Measurements from ENCODE around the gene GNG13.
"Not testable (repeated sequence)": the region's sequence is repeated elsewhere in the genome, so short reads cannot be mapped to it uniquely, and the experiment has no call there.

GNG13 gene, protein sequence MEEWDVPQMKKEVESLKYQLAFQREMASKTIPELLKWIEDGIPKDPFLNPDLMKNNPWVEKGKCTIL

GRCh38 chr16:799948-800833, at the start of gene GNG13:
TSS of gene GNG13 (minus strand) at chr16:800734. CDS start at chr16:799077, 1,657 bp downstream.
- DNase-seq (ENCODE audit: low read depth), result no peak

DNA sequence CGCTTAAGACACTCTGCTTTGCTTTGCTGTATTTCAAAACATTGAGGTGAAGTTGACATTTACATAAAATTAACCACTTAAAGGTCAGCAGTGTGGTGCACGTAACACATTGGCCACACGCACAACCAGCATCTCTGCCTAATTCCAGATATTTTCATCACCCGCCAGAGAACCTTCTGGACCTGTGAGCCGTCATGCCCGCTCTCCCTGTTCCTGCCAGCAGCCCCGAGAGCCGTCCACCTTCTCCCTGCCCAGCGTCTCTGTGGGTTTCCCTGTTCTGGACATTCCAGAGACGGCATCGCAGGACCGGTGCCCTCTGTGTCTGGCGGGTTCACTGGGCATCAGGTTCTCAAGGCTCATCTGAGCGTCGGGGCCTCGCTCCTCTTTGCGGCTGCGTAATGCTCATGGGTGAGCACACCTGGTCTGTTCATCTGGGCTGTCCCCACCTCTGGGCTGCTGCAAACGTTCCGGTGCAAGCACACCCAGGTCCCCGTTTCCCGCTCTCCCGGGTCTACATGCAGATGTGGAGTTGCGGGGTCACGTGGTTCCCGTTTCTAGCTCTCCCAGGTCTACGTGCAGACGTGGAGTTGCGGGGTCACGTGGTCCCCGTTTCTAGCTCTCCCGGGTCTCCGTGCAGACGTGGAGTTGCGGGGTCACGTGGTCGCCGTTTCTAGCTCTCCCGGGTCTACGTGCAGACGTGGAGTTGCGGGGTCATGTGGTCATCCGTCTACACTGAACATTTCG, 48.1 kb upstream of the GNG13 start:
- no peak for DNase-seq (ENCODE audit: low read depth)

- no peak for DNase-seq (ENCODE audit: low read depth)
These were observed 47.3 kb upstream of the GNG13 start for GRCh38 chr16:847681-848445.

- no peak for DNase-seq (ENCODE audit: low read depth)
These were observed 46.6 kb upstream of the GNG13 start for GRCh38 chr16:847151-847550.

- no peak for DNase-seq (ENCODE audit: low read depth)
These were observed 44.8 kb upstream of the GNG13 start for GRCh38 chr16:845351-845745.

DNA sequence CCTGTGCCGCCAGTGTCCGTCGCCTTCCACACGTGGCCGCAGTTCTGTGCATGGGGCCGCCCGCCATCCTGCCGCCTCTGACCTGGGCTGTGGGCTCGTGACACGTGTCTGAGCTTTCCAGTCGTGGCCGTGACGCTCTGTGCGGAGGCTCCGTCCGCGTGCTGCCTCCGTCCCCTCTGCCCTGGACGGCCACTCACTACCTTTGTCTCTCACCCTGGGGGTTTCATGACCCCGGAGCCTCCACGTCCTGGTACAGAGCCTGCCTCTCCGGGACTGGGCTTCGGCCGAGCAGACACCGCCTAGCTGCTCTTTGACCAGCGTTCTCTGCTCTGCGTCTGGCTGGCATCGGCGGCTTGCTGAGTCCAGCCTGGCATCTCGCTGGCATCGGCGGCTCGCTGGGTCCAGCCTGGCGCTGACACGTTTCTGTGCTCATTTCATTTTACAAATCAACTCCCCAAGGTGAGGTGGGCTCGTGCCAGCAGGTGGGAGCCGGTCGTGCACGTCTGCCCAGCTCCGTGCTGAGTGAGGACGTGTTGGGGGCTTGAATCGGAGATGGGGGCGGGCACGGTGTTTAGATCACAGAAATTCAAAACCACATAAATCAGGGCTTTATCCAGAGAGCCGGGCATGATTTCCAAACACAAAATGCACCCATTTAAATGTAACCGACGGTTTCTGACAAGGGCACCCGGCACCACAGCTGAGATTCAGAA, 44.3 kb upstream of the GNG13 start:
- DNase-seq (ENCODE audit: low read depth), result no peak

DNA sequence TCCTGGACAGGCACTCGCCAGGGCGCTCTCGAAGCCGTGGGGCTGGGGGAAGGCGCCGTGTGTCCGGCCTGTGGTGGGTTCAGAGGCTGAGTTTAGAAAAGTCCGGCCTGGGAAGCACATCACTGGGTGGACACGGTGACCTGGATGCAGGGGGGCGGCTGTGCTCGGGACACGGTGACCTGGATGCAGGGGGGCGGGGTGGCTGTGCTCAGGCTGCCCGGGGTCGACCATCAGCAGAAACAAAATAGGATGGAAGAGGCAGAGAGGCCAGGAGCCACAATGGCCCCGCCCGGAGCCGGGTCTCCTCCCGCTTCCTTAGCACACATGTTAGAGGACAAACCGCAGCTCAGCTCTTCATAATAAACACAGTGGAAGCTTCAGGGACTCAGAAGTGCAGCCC, 43.2 kb upstream of the GNG13 start:
- DNase-seq (ENCODE audit: low read depth), result no peak

DNA sequence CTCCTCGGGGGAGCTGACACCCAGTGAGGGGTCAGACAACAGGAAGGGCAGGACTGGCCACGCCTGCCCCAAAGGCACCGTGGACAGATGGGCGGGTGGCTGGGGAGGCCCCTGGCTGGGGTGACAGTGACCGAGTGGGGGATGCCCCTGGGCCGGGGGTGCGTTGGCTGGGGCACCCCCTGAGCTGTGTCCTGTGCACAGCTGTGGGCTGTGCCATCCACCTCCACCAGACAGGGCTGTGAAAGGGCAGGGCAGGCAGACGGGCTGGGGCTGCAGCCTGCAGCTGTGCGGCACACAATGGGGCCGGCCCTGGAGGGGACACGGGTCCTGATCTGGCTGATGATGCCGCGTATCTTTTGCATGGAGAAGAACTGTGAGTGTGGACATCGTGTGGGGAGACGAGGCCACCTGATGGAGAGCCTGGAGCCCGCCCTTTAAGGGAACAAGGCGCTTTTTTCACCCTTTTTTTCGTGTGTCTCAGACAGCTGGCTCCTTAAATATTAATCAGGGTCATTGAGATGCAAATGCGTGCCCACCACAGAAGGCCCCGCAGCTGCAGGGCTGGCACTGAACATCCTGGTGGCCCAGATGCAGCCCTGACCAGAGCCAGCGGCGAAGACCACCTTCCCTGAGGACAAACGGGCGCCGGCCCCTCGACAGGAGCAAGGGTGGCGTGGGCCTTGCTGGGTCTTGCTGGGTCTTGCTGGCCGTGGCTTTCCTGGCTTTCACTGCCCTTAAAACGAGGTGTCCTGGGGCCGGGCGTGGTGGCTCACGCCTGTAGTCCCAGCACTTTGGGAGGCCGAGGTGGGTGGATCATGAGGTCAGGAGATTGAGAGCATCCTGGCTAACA, 42.4 kb upstream of the GNG13 start:
- no peak for DNase-seq (ENCODE audit: low read depth)

DNA sequence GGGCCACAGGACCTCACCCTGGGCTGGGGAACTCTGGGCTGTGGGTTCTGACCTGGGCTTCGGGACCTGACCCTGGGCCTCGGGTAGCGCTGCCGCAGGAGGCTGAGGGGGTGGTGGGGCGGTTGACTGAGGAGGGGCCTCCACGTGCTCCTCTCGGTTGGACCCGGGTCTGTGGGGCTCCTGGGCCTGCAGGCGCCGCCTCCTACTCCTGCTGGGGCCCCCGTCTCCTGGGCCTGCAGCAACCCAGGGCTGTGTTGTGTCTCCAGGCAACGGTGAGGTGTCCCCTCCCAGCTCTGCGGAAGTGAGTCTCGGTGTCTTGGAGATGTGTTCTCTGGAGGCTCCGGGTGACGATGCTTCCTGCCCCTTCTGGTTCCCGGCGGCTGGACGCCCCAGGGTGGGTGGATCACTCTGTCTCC, 41.5 kb upstream of the GNG13 start:
- no peak for DNase-seq (ENCODE audit: low read depth)

GRCh38 chr16:841455-842060, 41.0 kb upstream of the GNG13 start:
- no peak for DNase-seq (ENCODE audit: low read depth)

- DNase-seq (ENCODE audit: low read depth), result no peak
These were observed 40.3 kb upstream of the GNG13 start for GRCh38 chr16:840561-841454.

DNA sequence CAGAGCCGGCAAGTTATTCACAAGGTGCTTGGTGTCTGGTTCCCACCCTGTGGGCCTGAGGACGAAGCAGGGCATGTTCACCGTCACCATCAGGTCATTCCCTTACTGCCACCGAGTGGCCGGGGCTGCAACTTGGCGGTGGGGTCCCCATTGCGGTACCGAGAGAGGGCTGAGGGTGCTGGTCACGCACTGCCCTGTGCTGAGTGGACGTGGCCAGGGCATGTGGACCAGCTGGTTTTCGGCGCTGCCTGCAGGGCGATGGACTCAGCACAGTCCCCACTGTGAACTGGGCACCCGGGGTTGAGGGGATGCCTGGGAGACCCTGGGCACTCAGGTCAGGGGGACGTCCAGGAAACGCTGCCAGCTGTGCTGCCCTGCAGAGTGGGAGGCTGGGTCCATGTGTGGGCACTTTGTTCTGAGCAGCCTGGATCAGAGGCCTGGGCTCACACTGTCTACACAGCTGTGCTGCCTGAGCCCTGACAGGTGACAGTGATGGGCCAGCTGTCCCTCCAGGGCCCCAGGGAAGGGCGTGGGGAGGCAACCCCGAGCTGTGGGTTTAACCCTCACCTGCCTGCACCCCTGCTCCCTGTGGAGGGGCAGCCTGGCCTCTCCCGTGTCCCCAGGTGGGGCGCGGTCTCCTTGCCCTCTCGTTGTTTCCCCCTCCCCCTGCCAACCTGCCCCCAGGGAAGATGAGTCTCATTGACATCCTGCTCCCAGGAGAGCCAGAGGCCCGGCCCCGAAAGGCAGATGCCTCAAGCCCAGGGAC, 39.3 kb upstream of the GNG13 start:
- DNase-seq (ENCODE audit: low read depth), result no peak

DNA sequence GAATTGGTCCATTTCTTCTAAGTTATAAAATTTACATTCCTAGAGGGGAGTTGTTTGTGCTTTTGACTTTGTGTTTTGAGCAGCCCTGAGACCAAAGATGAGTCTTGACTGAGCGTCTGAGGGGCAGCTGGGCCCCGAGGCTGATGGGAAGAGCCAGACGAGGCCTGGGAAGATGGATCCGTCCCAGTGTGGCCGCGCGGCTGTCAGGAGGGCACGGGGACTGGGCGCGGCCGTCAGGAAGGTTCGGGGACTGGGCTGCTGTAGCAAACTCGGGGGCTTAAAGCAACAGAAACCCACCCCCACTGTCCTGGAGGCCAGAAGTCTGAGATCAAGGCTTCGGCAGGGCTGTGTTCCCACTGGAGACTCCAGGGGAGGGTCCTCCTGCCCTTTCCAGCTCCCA, 38.2 kb upstream of the GNG13 start:
- DNase-seq (ENCODE audit: low read depth), result no peak

GRCh38 chr16:836822-837221, 36.3 kb upstream of the GNG13 start:
- not testable (repeated sequence) for DNase-seq (ENCODE audit: low read depth)

GRCh38 chr16:836221-836620, 35.7 kb upstream of the GNG13 start:
- no peak for DNase-seq (ENCODE audit: low read depth)

- DNase-seq (ENCODE audit: low read depth), result no peak
These were observed 34.8 kb upstream of the GNG13 start for GRCh38 chr16:835373-835772.

DNA sequence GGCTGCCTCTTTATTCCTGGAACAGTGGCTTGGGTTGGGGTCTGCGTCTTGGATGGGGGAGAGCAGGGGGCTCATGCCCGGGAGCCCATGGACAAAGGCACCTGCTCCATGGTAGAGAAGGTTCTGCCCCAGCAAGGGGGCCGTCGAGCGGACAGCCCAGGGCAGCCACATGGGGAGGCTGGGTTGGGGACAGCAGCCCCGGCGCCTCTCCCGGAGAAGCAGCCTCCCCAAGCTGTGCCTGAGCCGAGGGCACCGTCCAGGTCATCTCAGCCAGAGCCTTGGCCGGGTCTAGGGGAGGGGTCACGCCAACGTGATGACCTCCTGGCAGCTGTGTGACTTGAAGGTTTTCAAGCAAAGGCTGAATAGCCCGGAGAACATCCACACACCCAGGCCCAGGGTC, 32.9 kb upstream of the GNG13 start:
- no peak for DNase-seq (ENCODE audit: low read depth)

DNA sequence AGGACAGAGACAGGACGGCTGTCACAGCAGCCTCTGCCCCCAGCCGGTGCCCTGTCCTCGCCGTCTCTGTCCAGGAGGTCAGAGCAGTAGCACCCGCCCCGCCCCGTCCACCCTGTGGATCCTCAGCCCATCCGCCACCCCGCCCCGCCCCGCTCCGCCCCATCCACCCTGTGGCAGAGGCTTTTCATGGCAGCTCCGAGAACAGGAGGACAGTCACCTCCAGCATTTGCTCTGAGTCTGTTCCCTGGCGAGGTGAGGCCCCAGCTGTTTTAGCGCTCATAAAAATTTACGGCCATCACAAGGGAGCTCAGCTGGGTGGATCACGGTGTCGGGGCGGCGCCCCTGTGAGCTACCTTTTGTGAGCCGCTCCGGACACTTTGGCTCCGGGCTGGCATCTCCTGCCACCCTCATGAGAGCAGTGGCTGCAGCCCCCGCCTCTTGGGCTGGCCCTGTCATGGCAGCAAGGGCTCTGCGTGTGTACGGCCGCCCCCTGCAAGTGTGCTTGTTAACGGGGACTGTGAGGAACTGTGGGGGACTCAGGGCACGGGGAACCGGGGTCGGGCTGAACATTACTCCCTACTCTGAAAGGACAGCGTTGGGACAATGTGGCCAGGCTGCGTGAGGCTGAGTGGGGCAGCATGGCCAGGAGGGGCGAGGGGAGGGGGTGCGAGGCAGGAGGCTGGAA, 32.3 kb upstream of the GNG13 start:
- no peak for DNase-seq (ENCODE audit: low read depth)

All from activated T-cell treated with anti-CD3 and anti-CD28 coated beads for 1 hour (primary cell).